Cardiac muscle cell (in vitro differentiated cells and primary cell): Measurements from ENCODE around the gene HIGD1B. TPM values are rescaled to one million over a fixed set of nuclear protein-coding genes. Genes with fewer than 3 reads are reported as not detected.

Experiments used
- DNase-seq, 2 donors: peaks; one replicate each; pipeline versions ENCODE4 v3.0.0 to v3.0.0-alpha.2; 2010 to 2017; ENCODE audit warnings: low read depth in 1 of 2, low spot score in 1 of 2
- H3K27ac ChIP-seq: fragments of 200-600 bp; sonication (generic); 2 replicates; pipeline ENCODE4 v1.5.1; 2016
- H3K27me3 ChIP-seq: fragments of 200-600 bp; sonication (generic); 2 replicates; pipeline ENCODE4 v1.6.0; 2016; ENCODE audit warnings: control low read depth
- H3K36me3 ChIP-seq: fragments of 200-600 bp; sonication (generic); 2 replicates; pipeline ENCODE4 v1.5.1; 2016; ENCODE audit warnings: control low read depth
- H3K4me1 ChIP-seq: fragments of 200-600 bp; sonication (generic); 2 replicates; pipeline ENCODE4 v1.8.1; 2017; ENCODE audit warnings: low read depth, mild to moderate bottlenecking, mixed run types
- H3K4me3 ChIP-seq: fragments of 200-600 bp; sonication (generic); 2 replicates; pipeline ENCODE4 v1.5.1; 2016; ENCODE audit warnings: mild to moderate bottlenecking
- H3K9me3 ChIP-seq: fragments of 200-600 bp; sonication (generic); 2 replicates; pipeline ENCODE4 v1.5.1; 2017; ENCODE audit warnings: low read depth, mild to moderate bottlenecking, control low read depth
- CTCF ChIP-seq: IDR thresholded peaks from 2 replicates; pipeline ENCODE4 v1.5.1; 2012; ENCODE audit warnings: low read depth, mild to moderate bottlenecking, low read length
- polyA plus RNA-seq: library from polyadenylated mRNA; unstranded; fragments of >200 nt; fragmentation: Nextera tagmentation; extraction: Ambion mirVana; gene quantifications from 2 replicates; pipeline ENCODE4 v1.2.1, GENCODE V29; 2016
- total RNA-seq: library from RNA; depleted of rRNA; stranded (reverse); fragments of >200 nt; gene quantifications from 2 replicates; pipeline ENCODE4 v1.2.3, GENCODE V29; 2016

Gene HIGD1B
- total and polyA plus RNA-seq, 2 experiments from 2014 or later: 0.55 TPM; not detected in 1

DNA sequence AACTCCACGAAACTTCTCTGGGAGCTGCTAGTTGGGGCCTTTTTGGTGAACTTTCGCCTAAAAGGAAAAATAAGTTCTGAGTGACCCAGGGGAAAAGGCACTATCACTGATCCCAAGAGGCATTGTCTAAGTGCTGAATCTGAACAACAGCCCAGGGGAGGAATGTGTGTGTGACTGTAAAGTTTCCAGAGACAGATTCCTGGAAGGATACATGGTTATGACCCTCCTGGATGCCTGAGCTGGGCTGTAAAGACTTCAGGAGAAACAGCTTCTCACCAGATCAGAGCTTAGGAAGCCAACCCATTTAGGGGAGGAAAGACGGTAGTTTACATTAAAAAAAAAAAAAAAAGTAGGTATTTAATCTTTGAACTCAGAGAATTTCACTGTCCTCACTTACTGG lies 20.2 kb downstream of the HIGD1B start:
- Histone ChIP-seq H3K27ac (no peak overlapping the region), H3K9me3 (no peaks in the 10 kb centered on the region), H3K4me1 (peaks cover 3% of the 10 kb centered on the region), H3K27me3 (no peaks in the 10 kb centered on the region), H3K36me3 (peaks cover 38% of the 10 kb centered on the region), H3K4me3 (no peak overlapping the region)
- DNase-seq: no peak
- TF ChIP-seq CTCF: no peak

DNA sequence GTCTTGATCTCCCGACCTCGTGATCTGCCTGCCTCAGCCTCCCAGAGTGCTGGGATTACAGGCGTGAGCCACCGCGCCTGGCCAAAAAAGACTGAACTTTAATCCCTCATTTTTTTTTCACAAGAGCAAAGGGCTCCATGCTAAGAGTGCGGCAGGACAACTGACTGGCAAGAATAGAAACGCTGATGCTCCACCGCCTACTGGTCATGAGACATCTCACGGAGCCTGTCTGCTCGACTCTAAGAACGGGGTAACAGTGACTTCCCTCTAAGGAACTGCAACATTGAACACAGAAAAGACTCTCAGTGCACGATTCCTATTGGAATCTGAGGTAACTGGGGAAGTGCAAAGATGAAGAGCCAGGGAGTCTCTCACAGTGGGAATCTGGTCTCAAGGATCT lies 23.9 kb downstream of the HIGD1B start:
- Histone ChIP-seq H3K36me3 (peaks cover 42% of the 10 kb centered on the region), H3K4me1 (no peaks in the 10 kb centered on the region), H3K27me3 (no peaks in the 10 kb centered on the region), H3K9me3 (no peaks in the 10 kb centered on the region), H3K4me3 (no peak overlapping the region), H3K27ac (no peak overlapping the region)
- no peak for TF ChIP-seq CTCF
- no peak for DNase-seq

- Histone ChIP-seq H3K27ac (no peak overlapping the region), H3K27me3 (no peaks in the 10 kb centered on the region), H3K4me3 (no peak overlapping the region), H3K36me3 (peaks cover 42% of the 10 kb centered on the region), H3K9me3 (no peaks in the 10 kb centered on the region), H3K4me1 (no peaks in the 10 kb centered on the region)
- peak in 1 of 2 donors; percentile 20 for DNase-seq
- TF ChIP-seq CTCF: no peak
These were observed 24.6 kb downstream of the HIGD1B start for GRCh38 chr17:44872131-44872768.

DNA sequence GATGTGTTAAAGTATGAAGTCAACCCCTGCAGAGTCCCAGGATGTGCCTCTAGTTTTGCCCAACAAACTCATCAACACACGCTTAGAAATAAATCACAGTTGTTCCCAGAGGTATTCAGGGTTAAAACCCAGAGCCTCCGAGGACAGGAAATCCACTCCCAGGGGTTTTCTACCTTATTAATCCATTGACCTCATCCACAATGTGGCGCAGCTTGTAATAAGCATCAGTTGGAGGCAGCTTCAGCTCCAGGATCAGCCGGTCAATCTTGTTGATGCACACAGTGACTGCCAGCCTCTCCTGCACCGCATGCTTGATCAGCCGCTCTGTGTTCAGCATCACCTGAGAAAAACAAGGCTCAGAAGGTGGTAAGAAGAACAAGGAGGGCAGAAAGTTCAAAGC lies 28.1 kb downstream of the HIGD1B start:
- no peaks in the 10 kb centered on the region for H3K9me3 ChIP-seq
- H3K4me3 ChIP-seq: no peak overlapping the region
- H3K27ac ChIP-seq: no peak overlapping the region
- H3K27me3 ChIP-seq: no peaks in the 10 kb centered on the region
- peaks cover 63% of the 10 kb centered on the region for H3K36me3 ChIP-seq
- H3K4me1 ChIP-seq: no peaks in the 10 kb centered on the region
- no peak for DNase-seq
- no peak for TF ChIP-seq CTCF

- Histone ChIP-seq H3K4me1 (no peaks in the 10 kb centered on the region), H3K4me3 (no peak overlapping the region), H3K36me3 (peaks cover 62% of the 10 kb centered on the region), H3K27me3 (no peaks in the 10 kb centered on the region), H3K27ac (no peak overlapping the region), H3K9me3 (no peaks in the 10 kb centered on the region)
- no peak for TF ChIP-seq CTCF
- no peak for DNase-seq
These were observed 29.4 kb downstream of the HIGD1B start for GRCh38 chr17:44877121-44877520.
